Measurements from ENCODE around the gene ABCB9. TPM values are rescaled to one million over a fixed set of nuclear protein-coding genes. Genes with fewer than 3 reads are reported as not detected.

The ABCB9 gene
- total RNA-seq, 4 donors from 2014 or later: 2.0 to 8.6 (median 6.1) TPM

DNA sequence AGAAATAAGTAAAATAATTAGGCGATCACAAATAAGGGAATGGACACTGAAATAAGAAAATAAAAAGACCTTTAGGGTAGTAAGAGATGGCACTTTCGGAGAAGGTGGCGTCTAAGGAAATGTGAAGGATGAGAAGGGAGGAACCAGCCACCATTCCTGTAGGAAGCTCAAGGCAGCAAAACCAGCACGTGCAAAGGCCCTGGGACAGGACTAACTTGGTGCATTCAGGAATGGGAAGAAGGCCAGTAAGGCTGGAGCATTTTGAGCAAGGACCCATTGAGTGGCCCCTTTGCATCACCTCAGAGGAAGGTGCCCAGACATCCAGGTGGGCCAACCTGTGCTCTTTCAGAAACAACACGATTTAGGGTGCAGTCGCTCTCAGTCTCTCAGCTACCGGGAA, 69.6 kb downstream of the ABCB9 start:
- peak in 1 of 2 donors; percentile 20 for DNase-seq
- H3K9me3 ChIP-seq: no peaks in the 10 kb centered on the region
- H3K4me1 ChIP-seq: peaks cover 0 to 7% of the 10 kb centered on the region in 2 donors
- no peak overlapping the region for H3K4me3 ChIP-seq
- no peaks in the 10 kb centered on the region for H3K27me3 ChIP-seq
- H3K27ac ChIP-seq: no peak overlapping the region
- intact Hi-C loops (cut with DNase I; ENCODE audit: low total_unique reads): no loop called here
- TF ChIP-seq, protein P1, sequence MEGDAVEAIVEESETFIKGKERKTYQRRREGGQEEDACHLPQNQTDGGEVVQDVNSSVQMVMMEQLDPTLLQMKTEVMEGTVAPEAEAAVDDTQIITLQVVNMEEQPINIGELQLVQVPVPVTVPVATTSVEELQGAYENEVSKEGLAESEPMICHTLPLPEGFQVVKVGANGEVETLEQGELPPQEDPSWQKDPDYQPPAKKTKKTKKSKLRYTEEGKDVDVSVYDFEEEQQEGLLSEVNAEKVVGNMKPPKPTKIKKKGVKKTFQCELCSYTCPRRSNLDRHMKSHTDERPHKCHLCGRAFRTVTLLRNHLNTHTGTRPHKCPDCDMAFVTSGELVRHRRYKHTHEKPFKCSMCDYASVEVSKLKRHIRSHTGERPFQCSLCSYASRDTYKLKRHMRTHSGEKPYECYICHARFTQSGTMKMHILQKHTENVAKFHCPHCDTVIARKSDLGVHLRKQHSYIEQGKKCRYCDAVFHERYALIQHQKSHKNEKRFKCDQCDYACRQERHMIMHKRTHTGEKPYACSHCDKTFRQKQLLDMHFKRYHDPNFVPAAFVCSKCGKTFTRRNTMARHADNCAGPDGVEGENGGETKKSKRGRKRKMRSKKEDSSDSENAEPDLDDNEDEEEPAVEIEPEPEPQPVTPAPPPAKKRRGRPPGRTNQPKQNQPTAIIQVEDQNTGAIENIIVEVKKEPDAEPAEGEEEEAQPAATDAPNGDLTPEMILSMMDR (IDR thresholded peaks at IDR 0.05): no peak
- no peaks in the 10 kb centered on the region for H3K36me3 ChIP-seq

DNA sequence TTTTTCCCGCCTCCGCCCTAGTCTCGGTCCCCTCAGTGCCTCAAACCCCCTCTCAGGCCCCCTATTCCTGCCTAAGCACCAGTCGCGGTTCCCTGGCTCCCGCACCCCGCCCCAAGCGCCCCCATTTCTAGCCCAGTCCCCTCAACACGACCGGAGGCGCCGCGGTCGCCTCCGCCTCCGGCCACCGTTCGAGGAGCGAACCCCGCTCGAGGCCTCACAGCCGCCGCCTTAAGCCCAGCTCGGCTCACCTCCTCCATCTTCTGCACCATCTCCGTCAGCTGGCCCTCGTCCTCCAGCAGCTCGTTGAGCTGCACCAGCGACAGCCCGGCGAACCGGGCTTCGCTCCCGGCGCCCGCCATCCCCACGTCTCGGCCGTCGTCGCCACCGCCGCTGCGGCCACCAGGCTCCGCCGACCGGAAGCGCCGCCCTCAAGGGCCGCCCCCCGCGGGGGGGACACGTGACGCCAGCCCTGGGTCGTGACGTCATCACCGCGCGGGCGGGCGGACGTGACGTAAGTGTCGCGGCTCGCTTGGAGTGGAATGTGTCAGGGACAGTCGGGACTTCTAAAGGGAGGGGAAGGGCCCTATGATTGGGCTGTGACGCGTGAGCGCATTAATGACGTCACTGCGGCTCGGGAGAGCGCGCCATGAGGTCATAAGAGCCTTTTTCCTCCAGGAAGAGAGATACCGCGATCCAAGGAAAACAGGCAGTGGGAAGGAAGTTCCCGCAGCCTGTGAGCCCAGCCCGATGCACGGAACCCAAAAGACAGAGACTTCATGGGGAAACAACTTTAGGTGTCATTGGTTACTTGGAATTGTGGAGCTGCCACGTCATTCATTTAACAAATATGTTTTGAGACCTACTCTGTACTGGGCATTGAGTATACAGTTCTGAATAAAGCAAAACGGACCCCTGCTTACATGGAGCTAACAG, 70.3 kb downstream of the ABCB9 start, which contains the start of gene VPS37B:
TSS of gene VPS37B (minus strand) at position 421 of the 933 bp plus-strand sequence. CDS start at position 359, 62 bp downstream.
- Histone ChIP-seq H3K4me1 (peaks cover 0 to 10% of the 10 kb centered on the region in 2 donors), H3K27ac (peak within 1 kb of the TSS; percentile 78 to 81), H3K9me3 (no peaks in the 10 kb centered on the region), H3K4me3 (peak within 1 kb of the TSS; percentile 65 to 95), H3K27me3 (no peaks in the 10 kb centered on the region), H3K36me3 (no peaks in the 10 kb centered on the region)
- TF ChIP-seq, protein P1 (IDR thresholded peaks at IDR 0.05): peak in 2 of 4 experiments; percentile 17 to 43
- TF ChIP-seq POLR2A (IDR thresholded peaks at IDR 0.05): peak; percentile 93
- peak; percentile 71 to 80 for DNase-seq
- intact Hi-C loops (cut with DNase I; ENCODE audit: low total_unique reads): no loop called here

DNA sequence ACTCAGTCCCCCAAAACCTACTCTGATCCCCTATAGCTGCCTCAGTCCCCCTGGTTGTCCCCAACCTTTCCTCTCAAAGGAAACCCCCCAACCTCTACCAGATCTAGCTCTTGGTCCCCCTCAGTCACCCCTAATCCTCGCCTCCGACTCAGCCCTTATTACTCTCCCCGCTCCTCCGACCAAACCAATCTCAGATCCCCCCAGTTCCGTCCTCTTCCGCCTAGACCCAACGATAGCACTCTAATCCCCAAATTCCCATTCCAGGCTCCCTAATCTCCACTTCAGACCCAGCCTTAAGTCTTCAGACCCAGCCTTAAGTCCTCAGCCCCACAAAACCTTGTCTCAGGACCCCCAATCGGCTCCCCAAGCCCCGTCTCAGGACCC, 71.0 kb downstream of the ABCB9 start:
- intact Hi-C loops (cut with DNase I; ENCODE audit: low total_unique reads): no loop called here
- DNase-seq: no peak
- TF ChIP-seq, protein P1 (IDR thresholded peaks at IDR 0.05): no peak
- TF ChIP-seq POLR2A (IDR thresholded peaks at IDR 0.05): no peak
- H3K27ac ChIP-seq: peak overlapping the region; percentile 78 to 81
- H3K4me3 ChIP-seq: peak overlapping the region; percentile 65 to 95
- no peaks in the 10 kb centered on the region for H3K27me3 ChIP-seq
- H3K36me3 ChIP-seq: no peaks in the 10 kb centered on the region
- H3K9me3 ChIP-seq: no peaks in the 10 kb centered on the region
- peaks cover 0 to 14% of the 10 kb centered on the region in 2 donors for H3K4me1 ChIP-seq

DNA sequence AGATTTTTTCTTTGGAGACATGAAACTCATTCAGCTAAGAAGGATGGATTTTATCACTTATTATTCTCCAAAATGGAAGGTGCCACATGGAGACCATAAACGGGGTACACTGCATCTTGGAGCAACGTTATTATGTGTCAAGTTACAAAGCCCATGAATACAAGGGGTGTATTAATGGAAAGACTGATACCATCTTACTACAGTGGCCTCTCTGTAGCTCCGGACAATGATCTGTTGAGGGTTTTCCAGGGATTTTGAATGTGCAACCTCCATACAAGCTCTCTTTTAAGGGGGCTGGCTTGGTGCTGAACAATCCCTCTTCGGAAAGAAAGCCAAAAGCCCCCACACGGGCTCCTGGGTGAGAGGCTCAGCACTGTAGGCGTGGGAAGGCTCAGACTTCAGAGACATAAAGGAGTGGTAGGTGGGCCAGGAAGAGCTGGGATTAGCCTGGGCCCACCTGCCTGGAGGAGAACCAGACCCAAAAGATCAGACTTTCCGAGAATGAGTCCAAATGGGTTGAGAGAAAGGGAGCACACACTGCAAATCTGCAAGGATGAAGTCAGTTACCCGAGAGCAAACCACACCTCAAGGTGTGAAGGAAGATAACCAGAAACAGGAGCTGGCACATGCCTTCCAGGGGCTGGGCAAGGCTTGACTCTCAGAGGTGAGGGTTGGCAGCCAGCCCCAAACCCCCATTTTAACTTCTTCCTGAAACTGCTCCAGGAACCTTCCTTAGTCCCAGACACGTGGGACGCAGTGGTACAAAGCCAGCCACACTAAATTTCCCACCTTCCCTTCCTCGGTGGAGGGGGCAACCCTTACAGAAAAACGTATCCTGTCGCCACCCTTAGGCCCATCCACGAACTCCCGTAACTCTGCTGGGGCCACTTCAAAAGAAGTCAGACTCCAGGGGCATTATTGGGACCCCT, 71.8 kb downstream of the ABCB9 start:
- peak in 1 of 2 donors; percentile 27 for DNase-seq
- peak overlapping the region; percentile 78 to 81 for H3K27ac ChIP-seq
- peak overlapping the region; percentile 65 to 95 for H3K4me3 ChIP-seq
- intact Hi-C loops (cut with DNase I; ENCODE audit: low total_unique reads): no loop called here
- H3K36me3 ChIP-seq: no peaks in the 10 kb centered on the region
- no peaks in the 10 kb centered on the region for H3K9me3 ChIP-seq
- H3K4me1 ChIP-seq: peaks cover 0 to 19% of the 10 kb centered on the region in 2 donors
- TF ChIP-seq, protein P1 (IDR thresholded peaks at IDR 0.05): no peak
- no peak for TF ChIP-seq POLR2A (IDR thresholded peaks at IDR 0.05)
- no peaks in the 10 kb centered on the region for H3K27me3 ChIP-seq

All from uterus (tissue), 4 donors.